T-cell (primary cell): ENCODE measurements around the gene FLVCR2. TPM values are rescaled to one million over a fixed set of nuclear protein-coding genes. Genes with fewer than 3 reads are reported as not detected.

Source experiments
- ATAC-seq, 4 experiments: fragments of 200-7000 bp in 3 of 4; fragments of 150-1000 bp in 1 of 4; cut with Tn5 transposase; replicated peaks in 1 of 4; 1 replicate in 3 of 4; 2 replicates in 1 of 4; pipeline ENCODE4 v1.10.0; 2021; ENCODE audit warnings: moderate library complexity in 3 of 4, mild to moderate bottlenecking in 2 of 4, moderate number of reproducible peaks in 1 of 4
- CTCF ChIA-PET, 2 donors: fragments of 300-600 bp; sonication (Branson Sonifier 250); formaldehyde crosslinking; loops; one replicate each; lab custom pipeline; 2022; ENCODE audit warnings: antibody characterized with exemption in 2 of 2; lab: Charles Lee
- POLR2A ChIA-PET, 2 donors: fragments of 300-600 bp; sonication (Branson Sonifier 250); formaldehyde crosslinking; loops; one replicate each; lab custom pipeline; 2022; ENCODE audit warnings: antibody characterized with exemption in 2 of 2; lab: Charles Lee
- DNase-seq, 35 experiments: peaks; one replicate each; pipeline versions ENCODE4 v3.0.0 to v3.0.0-alpha.2; 2013 to 2023
- H3K27ac ChIP-seq: one replicate; pipeline ENCODE4 v1.5.1; 2013; ENCODE audit warnings: low read length
- H3K27me3 ChIP-seq, 2 experiments: replicated peaks in 1 of 2; 1 replicate in 1 of 2; 2 replicates in 1 of 2; pipeline versions ENCODE4 v1.6.1 to v1.7.0; 2013; ENCODE audit warnings: low read length in 1 of 2, mixed read lengths in 1 of 2; ENCODE audit not compliant: control insufficient read depth in 2 of 2, insufficient read depth in 2 of 2; ENCODE audit errors: extremely low read depth in 1 of 2
- H3K36me3 ChIP-seq, 2 donors: 1 replicate in 1 of 2; 2 replicates in 1 of 2; pipeline versions ENCODE4 v1.6.1 to v1.7.0; 2013; ENCODE audit warnings: low read length in 1 of 2; ENCODE audit not compliant: control insufficient read depth in 2 of 2, insufficient read depth in 1 of 2; ENCODE audit errors: extremely low read depth in 1 of 2
- H3K4me1 ChIP-seq, 2 experiments: 1 replicate in 1 of 2; 2 replicates in 1 of 2; pipeline versions ENCODE4 v1.6.1 to v1.7.0; 2013; ENCODE audit warnings: low read length in 2 of 2, mixed read lengths in 1 of 2; ENCODE audit not compliant: insufficient read depth in 2 of 2, control insufficient read depth in 1 of 2; ENCODE audit errors: extremely low read depth in 1 of 2
- H3K4me3 ChIP-seq, 2 donors: 1 replicate in 1 of 2; 2 replicates in 1 of 2; pipeline versions ENCODE4 v1.5.1 to v1.7.0; 2013; ENCODE audit warnings: mild to moderate bottlenecking in 2 of 2, low read length in 1 of 2, moderate library complexity in 1 of 2; ENCODE audit not compliant: control insufficient read depth in 1 of 2; ENCODE audit errors: extremely low read depth in 1 of 2
- H3K9me3 ChIP-seq: 2 replicates; pipeline ENCODE4 v1.7.0; 2013
- H3K27ac Mint-ChIP-seq, 2 donors: one replicate each; pipeline ENCODE4 v1.8.0; 2020 to 2021; ENCODE audit warnings: mild to moderate bottlenecking in 2 of 2, mixed read lengths in 2 of 2
- H3K27me3 Mint-ChIP-seq, 2 donors: one replicate each; pipeline ENCODE4 v1.8.0; 2021 to 2022; ENCODE audit warnings: mixed read lengths in 2 of 2
- H3K36me3 Mint-ChIP-seq: one replicate; pipeline ENCODE4 v1.8.0; 2021; ENCODE audit warnings: mixed read lengths
- H3K4me1 Mint-ChIP-seq, 3 donors: one replicate each; pipeline ENCODE4 v1.8.0; 2020 to 2022; ENCODE audit warnings: mixed read lengths in 3 of 3, mild to moderate bottlenecking in 1 of 3
- H3K4me3 Mint-ChIP-seq, 3 donors: one replicate each; pipeline ENCODE4 v1.8.0; 2020 to 2022; ENCODE audit warnings: mild to moderate bottlenecking in 3 of 3, mixed read lengths in 3 of 3, moderate library complexity in 3 of 3
- H3K9me3 Mint-ChIP-seq, 3 donors: one replicate each; pipeline ENCODE4 v1.8.0; 2020 to 2022; ENCODE audit warnings: mixed read lengths in 3 of 3
- WGBS: methylation state at CpG from one replicate; pipeline ENCODE4 v1.1.5; 2013; ENCODE audit warnings: missing lambda C conversion rate; ENCODE audit not compliant: insufficient coverage; 5-methylcytosine and 5-hydroxymethylcytosine counted together
- total RNA-seq, 35 experiments: library from RNA in 6 of 35; stranded (reverse) in 6 of 35; fragments of 120-200 nt in 1 of 35; gene quantifications; one replicate each; pipeline versions ENCODE4 v1.2.1 to v1.2.4 and lab custom pipeline; 2013 to 2026

Gene FLVCR2
- total RNA-seq, 5 donors from 2014 or later (not counting 1 experiment from before 2014, with no cell fraction given) = 1.1 to 7.1 (median 3.1) TPM

- H3K4me1 ChIP-seq = no peaks in the 10 kb centered on the region
- ChIA-PET POLR2A (interaction anchor here (0.6 to 0.7 kb wide), 2 partner anchors 9 to 17 kb away, joined by 4 to 7 read pairs; no protein-coding TSS in a partner anchor), CTCF (interaction anchor here in 1 of 2 donors (0.9 to 1.0 kb wide), 2 partner anchors 18 to 37 kb away, joined by 3 to 4 read pairs; no protein-coding TSS in a partner anchor)
- Mint-ChIP-seq H3K36me3 (peaks cover 61% of the 10 kb centered on the region), H3K27me3 (no peaks in the 10 kb centered on the region), H3K4me1 (peaks cover 0 to 1% (median 0%) of the 10 kb centered on the region in 3 donors), H3K27ac (no peak overlapping the region), H3K9me3 (peaks cover 0 to 4% (median 2%) of the 10 kb centered on the region in 3 donors), H3K4me3 (no peak overlapping the region)
- no peaks in the 10 kb centered on the region for H3K9me3 ChIP-seq
- H3K4me3 ChIP-seq = no peak overlapping the region
- peaks cover 0 to 15% of the 10 kb centered on the region in 2 donors for H3K36me3 ChIP-seq
- no peak for DNase-seq
- no CpG with 5 or more reads among the region's 1 CpG for WGBS
- H3K27ac ChIP-seq = no peak overlapping the region
- no peaks in the 10 kb centered on the region for H3K27me3 ChIP-seq
- ATAC-seq = no peak
Measured at GRCh38 chr14:75672605-75673192, 94.3 kb downstream of the FLVCR2 start.

- Histone ChIP-seq H3K9me3 (no peaks in the 10 kb centered on the region), H3K4me3 (no peak overlapping the region), H3K4me1 (no peaks in the 10 kb centered on the region), H3K27ac (no peak overlapping the region), H3K36me3 (peaks cover 0 to 15% of the 10 kb centered on the region in 2 donors), H3K27me3 (no peaks in the 10 kb centered on the region)
- ChIA-PET POLR2A (interaction anchor here in 1 of 2 donors (0.7 kb wide), 1 partner anchor 18 kb away, joined by 7 read pairs; no protein-coding TSS in a partner anchor), CTCF (interaction anchor here in 1 of 2 donors (0.9 to 1.0 kb wide), 2 partner anchors 19 to 36 kb away, joined by 3 to 4 read pairs; no protein-coding TSS in a partner anchor)
- WGBS = no CpG with 5 or more reads among the region's 4 CpGs
- Mint-ChIP-seq H3K36me3 (peaks cover 62% of the 10 kb centered on the region), H3K9me3 (peaks cover 0 to 4% (median 2%) of the 10 kb centered on the region in 3 donors), H3K27me3 (no peaks in the 10 kb centered on the region), H3K4me3 (no peak overlapping the region), H3K4me1 (peaks cover 0 to 1% (median 0%) of the 10 kb centered on the region in 3 donors), H3K27ac (no peak overlapping the region)
- no peak for ATAC-seq
- DNase-seq = no peak
Measured at GRCh38 chr14:75673345-75674035, 95.1 kb downstream of the FLVCR2 start.

GRCh38 chr14:75675265-75675960 is 97.0 kb downstream of the FLVCR2 start:
- ChIA-PET CTCF (interaction anchor here in 1 of 2 donors (0.6 kb wide), 1 partner anchor 138 kb away, joined by 3 read pairs; no protein-coding TSS in a partner anchor), POLR2A (no interaction called here)
- Mint-ChIP-seq H3K9me3 (peaks cover 0 to 4% (median 2%) of the 10 kb centered on the region in 3 donors), H3K27me3 (no peaks in the 10 kb centered on the region), H3K27ac (no peak overlapping the region), H3K36me3 (peaks cover 53% of the 10 kb centered on the region), H3K4me3 (no peak overlapping the region), H3K4me1 (peaks cover 0 to 1% (median 0%) of the 10 kb centered on the region in 3 donors)
- no peaks in the 10 kb centered on the region for H3K27me3 ChIP-seq
- ATAC-seq (no peak), DNase-seq (no peak)
- no peaks in the 10 kb centered on the region for H3K4me1 ChIP-seq
- H3K27ac ChIP-seq = no peak overlapping the region
- 100% methylated on average over 2 of the region's 2 CpGs for WGBS
- peaks cover 0 to 7% of the 10 kb centered on the region in 2 donors for H3K36me3 ChIP-seq
- no peak overlapping the region for H3K4me3 ChIP-seq
- no peaks in the 10 kb centered on the region for H3K9me3 ChIP-seq

GRCh38 chr14:75685910-75686309 is 107.5 kb downstream of the FLVCR2 start:
- ChIA-PET CTCF (no interaction called here), POLR2A (no interaction called here)

GRCh38 chr14:75689012-75689411 is 110.6 kb downstream of the FLVCR2 start:
- no peak for DNase-seq
- CTCF ChIA-PET = interaction anchor here in 1 of 2 donors (0.6 kb wide), 1 partner anchor 32 kb away, joined by 3 read pairs; no protein-coding TSS in a partner anchor
- Mint-ChIP-seq H3K9me3 (peaks cover 0 to 4% (median 0%) of the 10 kb centered on the region in 3 donors), H3K27me3 (no peaks in the 10 kb centered on the region), H3K4me1 (no peaks in the 10 kb centered on the region), H3K4me3 (no peak overlapping the region), H3K27ac (no peak overlapping the region), H3K36me3 (peaks cover 66% of the 10 kb centered on the region)
- H3K4me1 ChIP-seq = no peaks in the 10 kb centered on the region
- no peaks in the 10 kb centered on the region for H3K9me3 ChIP-seq
- no peak overlapping the region for H3K4me3 ChIP-seq
- H3K27ac ChIP-seq = no peak overlapping the region
- POLR2A ChIA-PET = no interaction called here
- 100% methylated on average over 2 of the region's 2 CpGs for WGBS
- peaks cover 9 to 17% of the 10 kb centered on the region in 2 donors for H3K36me3 ChIP-seq
- no peaks in the 10 kb centered on the region for H3K27me3 ChIP-seq
- ATAC-seq = no peak

More at GRCh38 chr14:75685910-75686309, 107.5 kb downstream of the FLVCR2 start:
- H3K27me3 ChIP-seq = no peaks in the 10 kb centered on the region
- H3K27ac ChIP-seq = no peak overlapping the region
- Mint-ChIP-seq H3K4me3 (no peak overlapping the region), H3K9me3 (no peaks in the 10 kb centered on the region), H3K36me3 (peaks cover 65% of the 10 kb centered on the region), H3K27ac (no peak overlapping the region), H3K27me3 (no peaks in the 10 kb centered on the region), H3K4me1 (no peaks in the 10 kb centered on the region)
- no peak overlapping the region for H3K4me3 ChIP-seq
- DNase-seq = no peak
- peaks cover 3 to 25% of the 10 kb centered on the region in 2 donors for H3K36me3 ChIP-seq
- H3K9me3 ChIP-seq = no peaks in the 10 kb centered on the region
- no peak for ATAC-seq
- WGBS = no CpG with 5 or more reads among the region's 2 CpGs
- H3K4me1 ChIP-seq = no peaks in the 10 kb centered on the region

- peaks cover 9 to 19% of the 10 kb centered on the region in 2 donors for H3K36me3 ChIP-seq
- POLR2A ChIA-PET = no interaction called here
- peaks cover 0 to 9% (median 6%) of the 10 kb centered on the region in 3 donors for H3K9me3 Mint-ChIP-seq
- H3K9me3 ChIP-seq = no peaks in the 10 kb centered on the region
- no peak overlapping the region for H3K4me3 Mint-ChIP-seq
- WGBS = 40% methylated on average over 2 of the region's 7 CpGs
- H3K27me3 Mint-ChIP-seq = no peaks in the 10 kb centered on the region
- H3K4me1 Mint-ChIP-seq = no peaks in the 10 kb centered on the region
- no peak overlapping the region for H3K4me3 ChIP-seq
- CTCF ChIA-PET = no interaction called here
- no peak overlapping the region for H3K27ac ChIP-seq
- H3K4me1 ChIP-seq = no peaks in the 10 kb centered on the region
- H3K36me3 Mint-ChIP-seq = peaks cover 68% of the 10 kb centered on the region
- DNase-seq (no peak), ATAC-seq (no peak)
- H3K27me3 ChIP-seq = no peaks in the 10 kb centered on the region
- no peak overlapping the region for H3K27ac Mint-ChIP-seq
Measured at GRCh38 chr14:75690010-75690409, 111.6 kb downstream of the FLVCR2 start.
